AG04449 (cell line): ENCODE measurements around the gene USP8.

Experiments used
- CTCF ChIA-PET: fragments of 350-600 bp; formaldehyde crosslinking; extraction: SDS; loops from one replicate; lab custom pipeline; 2021; ENCODE audit warnings: antibody characterized with exemption; lab: Yijun Ruan, JAX
- POLR2A ChIA-PET: fragments of 400-600, 350-600 bp; formaldehyde crosslinking; extraction: SDS; loops from one replicate; lab custom pipeline; 2020; ENCODE audit warnings: antibody characterized with exemption, inconsistent platforms; lab: Yijun Ruan, JAX
- DNase-seq: peaks from one replicate; pipeline ENCODE4 v3.0.0-alpha.2; 2010; ENCODE audit warnings: low read depth, low spot score
- H3K4me3 ChIP-seq: 2 replicates; pipeline ENCODE4 v1.5.1; 2011; ENCODE audit warnings: low read depth, mild to moderate bottlenecking, control low read depth, low read length
- CTCF ChIP-seq: IDR thresholded peaks from one replicate; pipeline ENCODE4 v1.5.1; 2011; ENCODE audit warnings: mild to moderate bottlenecking, moderate library complexity, low read length, control low read depth, inconsistent platforms; ENCODE audit not compliant: insufficient read depth; ENCODE audit errors: missing control alignments

The USP8 gene

GRCh38 chr15:50523851-50524251, 99.6 kb downstream of the USP8 start:
- H3K4me3 ChIP-seq = no peak overlapping the region
- DNase-seq = no peak
- ChIA-PET POLR2A (no interaction called here), CTCF (interaction anchor here (1.1 kb wide), 1 partner anchor 12 kb away, joined by 5 read pairs; no protein-coding TSS in a partner anchor)
- no peak for TF ChIP-seq CTCF

GRCh38 chr15:50531163-50531562, 107.0 kb downstream of the USP8 start:
- no peak for TF ChIP-seq CTCF
- DNase-seq = no peak
- no peak overlapping the region for H3K4me3 ChIP-seq
- ChIA-PET CTCF (no interaction called here), POLR2A (no interaction called here)

- ChIA-PET POLR2A (no interaction called here), CTCF (no interaction called here)
- no peak for TF ChIP-seq CTCF
- DNase-seq = no peak
- H3K4me3 ChIP-seq = no peak overlapping the region
Measured at GRCh38 chr15:50531766-50532165, 107.6 kb downstream of the USP8 start.

- TF ChIP-seq CTCF = no peak
- POLR2A ChIA-PET = interaction anchor here (0.6 to 1.2 kb wide), 2 partner anchors 110 to 118 kb away, joined by 3 read pairs; partner anchors contain the start of gene USP8
- CTCF ChIA-PET = interaction anchor here (0.6 to 1.0 kb wide), 3 partner anchors 80 to 187 kb away, joined by 3 read pairs; partner anchors contain the start of gene GABPB1
- peak; percentile 21 for DNase-seq
- no peak overlapping the region for H3K4me3 ChIP-seq
Measured at GRCh38 chr15:50542887-50543210, 118.6 kb downstream of the USP8 start.

- POLR2A ChIA-PET = interaction anchor here (1.2 kb wide), 1 partner anchor 119 kb away, joined by 3 read pairs; the partner anchor contains the start of gene USP8
- CTCF ChIA-PET = interaction anchor here (1.2 kb wide), 1 partner anchor 15 kb away, joined by 4 read pairs; no protein-coding TSS in a partner anchor
Measured at GRCh38 chr15:50543556-50543955, 119.4 kb downstream of the USP8 start.

GRCh38 chr15:50544368-50544767, 120.2 kb downstream of the USP8 start:
- ChIA-PET POLR2A (no interaction called here), CTCF (interaction anchor here (1.2 kb wide), 1 partner anchor 14 kb away, joined by 4 read pairs; no protein-coding TSS in a partner anchor)
- H3K4me3 ChIP-seq = no peak overlapping the region
- no peak for TF ChIP-seq CTCF
- no peak for DNase-seq

More at GRCh38 chr15:50543556-50543955, 119.4 kb downstream of the USP8 start:
- TF ChIP-seq CTCF = no peak
- DNase-seq = no peak
- no peak overlapping the region for H3K4me3 ChIP-seq
